Activated CD8-positive, alpha-beta memory T cell treated with anti-CD3 and anti-CD28 coated beads for 36 hours (primary cell): ENCODE results near the gene IKZF5. TPM values are rescaled to one million over a fixed set of nuclear protein-coding genes. Genes with fewer than 3 reads are reported as not detected.

ENCODE experiments used
- total RNA-seq, 2 experiments: library from RNA; stranded (reverse); gene quantifications; one replicate each; pipeline ENCODE4 v1.2.3, GENCODE V29; 2021

The IKZF5 gene
- total RNA-seq, 2 experiments from 2014 or later: 19.6 to 23.1 TPM

Other genes starting within 250 kb of the IKZF5 start
- gene CUZD1, start 162.9 kb downstream of the IKZF5 start, total RNA-seq: 1 to 10 TPM; 2.2 to 2.9 TPM
- 1 to 10 TPM; 9.6 to 9.8 TPM for gene FAM24B, start 129.2 kb downstream of the IKZF5 start, total RNA-seq
- gene FAM24A, start 98.2 kb downstream of the IKZF5 start, total RNA-seq: not detected
- gene C10orf88, start 54.6 kb downstream of the IKZF5 start, total RNA-seq: 10 to 100 TPM; 10.1 to 10.9 TPM
- 1 to 10 TPM; 4.9 to 6.3 TPM for gene PSTK, start 28.4 kb downstream of the IKZF5 start, total RNA-seq
- 10 to 100 TPM; 26.6 to 27.0 TPM for gene ACADSB, start 211 bp upstream of the IKZF5 start, total RNA-seq
- under 1 TPM; 0.25 to 0.42 TPM for gene HMX3, start 127.2 kb upstream of the IKZF5 start, total RNA-seq
- gene HMX2, start 139.3 kb upstream of the IKZF5 start, total RNA-seq: not detected
- gene BUB3, start 145.6 kb upstream of the IKZF5 start, total RNA-seq: 100 to 1,000 TPM; 270 to 277 TPM